Osteoblast (primary cell): Measurements from ENCODE around the gene ZNF3. TPM values are rescaled to one million over a fixed set of nuclear protein-coding genes. Genes with fewer than 3 reads are reported as not detected.

Experiments
- DNase-seq: peaks from one replicate; pipeline ENCODE4 v3.0.0; 2011; ENCODE audit warnings: low spot score, mixed read lengths; ENCODE audit not compliant: insufficient read length; ENCODE audit errors: missing footprints
- H2AFZ ChIP-seq: 2 replicates; pipeline ENCODE4 v1.6.0; 2011; ENCODE audit warnings: mild to moderate bottlenecking, low read length
- H3K27ac ChIP-seq: 2 replicates; pipeline ENCODE4 v1.5.1; 2011; ENCODE audit warnings: mild to moderate bottlenecking, low read depth, low read length, moderate library complexity
- H3K27me3 ChIP-seq: 2 replicates; pipeline ENCODE4 v1.6.0; 2012; ENCODE audit warnings: mild to moderate bottlenecking, control low read depth, inconsistent platforms, low read length, moderate library complexity; ENCODE audit not compliant: insufficient read depth
- H3K36me3 ChIP-seq: 2 replicates; pipeline ENCODE4 v1.5.1; 2011; ENCODE audit warnings: mild to moderate bottlenecking, low read length, control low read depth, moderate library complexity; ENCODE audit not compliant: insufficient read depth
- H3K4me1 ChIP-seq: 2 replicates; pipeline ENCODE4 v1.5.1; 2011; ENCODE audit warnings: mild to moderate bottlenecking, low read length, control low read depth, moderate library complexity; ENCODE audit not compliant: insufficient read depth
- H3K4me2 ChIP-seq: 2 replicates; pipeline ENCODE4 v1.6.0; 2011; ENCODE audit warnings: mild to moderate bottlenecking, low read length; ENCODE audit not compliant: insufficient read depth
- H3K4me3 ChIP-seq: fragments of 200-600 bp; sonication (generic); 3 replicates; pipeline ENCODE4 v1.5.1; 2012; ENCODE audit warnings: mild to moderate bottlenecking, low read length, inconsistent platforms; ENCODE audit not compliant: insufficient read depth
- H3K79me2 ChIP-seq: 2 replicates; pipeline ENCODE4 v1.6.0; 2012; ENCODE audit warnings: mild to moderate bottlenecking, low read length, control low read depth, inconsistent platforms; ENCODE audit not compliant: insufficient read depth
- H3K9me3 ChIP-seq: 2 replicates; pipeline ENCODE4 v1.5.1; 2011; ENCODE audit warnings: low read depth, low read length, control low read depth
- H4K20me1 ChIP-seq: 2 replicates; pipeline ENCODE4 v1.6.0; 2012; ENCODE audit warnings: mild to moderate bottlenecking, low read length, control low read depth; ENCODE audit not compliant: insufficient read depth
- CTCF ChIP-seq: IDR thresholded peaks from 2 replicates; pipeline ENCODE4 v1.5.1; 2011; ENCODE audit warnings: mild to moderate bottlenecking, low read depth, low read length, moderate library complexity; ENCODE audit errors: extremely low read depth
- total RNA-seq: library from RNA; depleted of rRNA; stranded (reverse); fragments of >200 nt; gene quantifications from 2 replicates; pipeline ENCODE4 v1.2.3, GENCODE V29; 2012

Gene ZNF3
- total RNA-seq, 1 donor = 30.4 TPM

- H3K79me2 ChIP-seq = peaks cover 5% of the 10 kb centered on the region
- H4K20me1 ChIP-seq = no peaks in the 10 kb centered on the region
- H2AFZ ChIP-seq = peak overlapping the region; percentile 91
- peaks cover 10% of the 10 kb centered on the region for H3K36me3 ChIP-seq
- peak; percentile 63 for DNase-seq
- H3K27ac ChIP-seq = peak overlapping the region; percentile 92
- peaks cover 3% of the 10 kb centered on the region for H3K27me3 ChIP-seq
- H3K9me3 ChIP-seq = no peaks in the 10 kb centered on the region
- peak overlapping the region; percentile 98 for H3K4me3 ChIP-seq
- no peak for TF ChIP-seq CTCF
- H3K4me2 ChIP-seq = peak overlapping the region; percentile 98
- H3K4me1 ChIP-seq = peaks cover 7% of the 10 kb centered on the region
Measured at GRCh38 chr7:100127866-100128636, 46.5 kb upstream of the ZNF3 start.

- peak within 1 kb of the TSS; percentile 98 for H3K4me3 ChIP-seq
- DNase-seq = peak; percentile 98
- H3K9me3 ChIP-seq = no peaks in the 10 kb centered on the region
- no peaks in the 10 kb centered on the region for H4K20me1 ChIP-seq
- peak within 1 kb of the TSS; percentile 92 for H3K27ac ChIP-seq
- peak within 1 kb of the TSS; percentile 98 for H3K4me2 ChIP-seq
- peaks cover 14% of the 10 kb centered on the region for H3K36me3 ChIP-seq
- TF ChIP-seq CTCF = no peak
- H3K4me1 ChIP-seq = peaks cover 7% of the 10 kb centered on the region
- peak within 1 kb of the TSS; percentile 98 for H2AFZ ChIP-seq
- peaks cover 8% of the 10 kb centered on the region for H3K79me2 ChIP-seq
- no peaks in the 10 kb centered on the region for H3K27me3 ChIP-seq
Measured at GRCh38 chr7:100126931-100127865, 45.7 kb upstream of the ZNF3 start, which contains the start of gene MBLAC1. Gene MBLAC1, plus strand, starts transcription at chr7:100126967. Its CDS starts 429 bp downstream, at chr7:100127396.

GRCh38 chr7:100126239-100126930, 44.9 kb upstream of the ZNF3 start:
- no peak for DNase-seq
- no peaks in the 10 kb centered on the region for H3K27me3 ChIP-seq
- H3K27ac ChIP-seq = peak overlapping the region; percentile 92
- no peaks in the 10 kb centered on the region for H3K9me3 ChIP-seq
- H3K79me2 ChIP-seq = peaks cover 8% of the 10 kb centered on the region
- no peaks in the 10 kb centered on the region for H4K20me1 ChIP-seq
- peak overlapping the region; percentile 98 for H2AFZ ChIP-seq
- peaks cover 7% of the 10 kb centered on the region for H3K4me1 ChIP-seq
- no peak for TF ChIP-seq CTCF
- H3K4me2 ChIP-seq = peak overlapping the region; percentile 98
- peak overlapping the region; percentile 98 for H3K4me3 ChIP-seq
- peaks cover 14% of the 10 kb centered on the region for H3K36me3 ChIP-seq
